ENCODE data around the gene UBAP1L. TPM values are rescaled to one million over a fixed set of nuclear protein-coding genes. Genes with fewer than 3 reads are reported as not detected.
A peak's percentile ranks its signal among the peaks of the same experiment; 100 is the strongest.
"Not testable (repeated sequence)": the region's sequence is repeated elsewhere in the genome, so short reads cannot be mapped to it uniquely, and the experiment has no call there.

Gene UBAP1L
- total RNA-seq, 1 donor, result 1.6 TPM

DNA sequence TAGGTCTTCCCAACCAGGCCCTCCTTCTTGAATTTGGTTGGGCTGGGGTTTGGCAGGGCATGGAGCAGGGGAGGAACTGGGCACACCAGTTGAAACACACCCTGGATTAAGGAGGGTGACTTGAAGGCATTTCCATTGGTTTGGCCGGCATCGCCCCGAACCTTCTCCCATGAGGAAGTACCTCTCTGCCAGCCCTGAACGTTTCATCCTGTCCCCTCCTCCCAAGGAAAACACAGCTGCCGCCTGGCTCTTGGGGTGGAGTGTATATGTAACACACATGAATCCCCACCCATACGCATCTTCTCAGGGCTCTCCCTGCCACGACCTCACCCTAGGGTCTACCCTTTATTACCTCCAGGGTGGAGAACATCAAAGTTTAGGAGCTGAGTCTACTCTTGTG, 14.6 kb downstream of the UBAP1L start:
- no peak for DNase-seq (ENCODE audit: low read depth in 2 of 3, low spot score in 2 of 3)

DNA sequence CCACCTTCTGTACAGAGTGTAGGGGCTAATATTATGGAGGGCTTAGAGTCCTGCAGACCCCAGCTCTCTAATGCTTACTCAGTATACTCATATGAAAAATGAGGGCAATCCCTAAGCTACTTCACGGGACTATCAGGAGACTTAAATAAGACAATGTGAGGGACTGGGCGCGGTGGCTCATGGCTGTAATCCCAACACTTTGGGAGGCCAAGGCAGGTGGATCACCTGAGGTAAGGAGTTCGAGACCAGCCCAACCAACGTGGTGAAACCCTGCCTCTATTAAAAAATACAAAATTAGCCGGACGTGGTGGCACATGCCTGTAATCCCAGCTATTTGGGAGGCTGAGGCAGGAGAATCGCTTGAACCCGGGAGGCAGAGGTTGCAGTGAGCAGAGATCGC, 15.2 kb downstream of the UBAP1L start:
- DNase-seq (ENCODE audit: low read depth in 2 of 3, low spot score in 2 of 3), result not testable (repeated sequence)

DNA sequence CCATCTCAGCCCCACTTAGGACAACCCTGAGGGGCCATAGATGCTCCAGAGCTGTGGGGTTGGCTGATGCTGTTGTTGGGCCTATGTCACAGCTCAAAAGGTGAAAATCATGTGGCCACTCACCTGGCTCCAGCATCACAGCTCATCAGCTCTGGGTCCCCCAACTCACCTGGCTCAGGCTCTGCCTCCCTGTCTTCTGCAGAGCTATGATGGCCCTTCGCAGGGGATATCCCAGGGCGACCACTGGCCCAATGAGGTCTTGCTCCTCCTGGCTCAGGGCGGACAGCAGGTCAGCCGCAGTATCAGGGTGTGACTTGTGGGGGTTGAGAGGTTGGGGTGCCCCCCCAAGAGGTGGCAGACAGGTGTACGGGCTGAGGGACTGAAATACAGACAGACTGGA, 15.7 kb downstream of the UBAP1L start:
- DNase-seq (ENCODE audit: low read depth in 2 of 3, low spot score in 2 of 3), result no peak

DNA sequence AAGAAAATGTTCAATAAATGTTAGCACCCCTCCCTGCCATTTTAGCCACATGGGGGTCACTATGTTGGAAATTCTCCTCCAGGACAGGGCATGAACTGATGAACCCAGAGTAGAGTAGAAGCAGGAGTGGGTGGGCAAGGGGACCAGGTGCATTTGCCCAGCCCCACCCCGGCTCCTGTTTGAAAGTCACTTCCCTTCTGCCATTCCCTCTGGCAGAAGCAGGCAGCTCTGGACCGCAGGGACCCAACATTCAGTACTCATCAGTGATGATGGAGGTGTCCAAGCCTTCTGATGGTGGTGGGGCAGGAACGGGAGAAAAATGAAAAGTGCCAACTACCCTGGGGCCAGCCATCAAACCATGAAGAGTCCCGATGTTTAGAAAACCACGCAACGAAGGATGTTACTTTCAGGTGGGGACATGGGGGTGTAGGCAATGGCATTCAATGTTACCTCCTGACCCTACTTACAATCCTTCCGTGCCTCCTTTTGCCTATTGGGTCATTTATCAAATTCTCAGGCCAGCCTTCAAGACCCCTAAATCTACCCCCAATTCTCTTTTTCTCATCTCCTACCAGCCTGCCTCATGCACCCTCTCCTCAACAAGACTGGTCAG, 17.2 kb downstream of the UBAP1L start:
- DNase-seq (ENCODE audit: low read depth in 2 of 3, low spot score in 2 of 3), result no peak

DNA sequence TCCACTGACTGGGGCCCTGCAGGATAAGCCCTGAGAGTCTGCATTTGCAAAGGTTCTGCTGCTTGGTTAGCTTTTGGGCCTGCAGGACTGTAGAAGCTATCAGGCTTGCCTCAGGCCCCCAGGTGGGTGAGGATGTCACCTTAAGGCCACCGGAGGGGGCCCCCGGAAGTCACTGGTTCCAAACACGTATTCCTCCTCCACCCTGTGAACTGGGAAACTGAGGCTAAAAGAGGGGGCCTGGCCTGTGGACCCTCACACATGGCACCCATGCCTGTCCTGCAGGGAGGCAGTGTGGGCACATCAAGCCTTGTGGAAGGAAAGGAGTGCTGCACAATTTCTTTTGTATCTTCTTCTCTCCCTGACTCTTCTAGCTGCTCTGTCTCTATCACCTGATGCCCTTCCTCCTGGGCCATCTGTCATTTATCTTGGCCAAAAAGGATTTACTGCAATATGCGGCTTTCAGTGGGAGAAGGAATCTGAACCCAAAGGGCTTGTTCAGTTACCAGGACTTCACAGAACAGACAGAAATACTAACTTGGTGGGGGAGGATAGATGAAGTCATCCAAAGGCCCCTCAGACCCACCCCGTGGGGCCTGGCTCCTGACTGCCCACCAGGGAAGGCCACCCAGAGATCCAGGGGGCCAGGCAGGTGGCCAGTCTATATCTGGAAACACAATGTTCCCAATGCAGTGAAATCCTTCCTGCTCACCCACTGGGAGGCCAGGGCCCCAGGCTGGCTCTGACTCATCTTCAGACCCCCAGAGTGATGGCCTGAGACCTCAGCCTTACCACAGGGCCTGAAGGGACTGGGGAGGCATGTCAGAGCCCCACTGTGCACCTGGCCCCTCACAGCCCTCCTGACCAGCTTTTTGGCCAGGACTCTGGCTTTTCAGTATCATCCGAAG, 18.3 kb downstream of the UBAP1L start:
- no peak for DNase-seq (ENCODE audit: low read depth in 2 of 3, low spot score in 2 of 3)

DNA sequence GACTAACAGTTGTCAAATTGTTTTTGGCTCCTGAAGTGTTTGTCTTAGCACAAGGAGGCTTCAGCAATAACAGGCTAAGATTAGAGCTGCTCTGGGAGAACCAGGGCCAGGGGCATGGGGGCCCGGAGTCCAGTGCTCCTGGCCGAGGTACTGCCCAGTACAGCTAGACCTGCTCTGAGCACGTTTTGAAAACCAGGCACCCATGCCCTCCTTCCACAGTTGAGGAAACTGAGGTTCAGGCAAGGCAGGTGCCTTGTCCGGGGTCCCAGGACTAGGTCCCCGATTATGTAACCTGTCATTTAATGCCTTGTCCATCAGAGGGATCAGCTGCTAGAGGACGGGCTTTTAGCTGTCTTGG, 19.3 kb downstream of the UBAP1L start:
- no peak for DNase-seq (ENCODE audit: low read depth in 2 of 3, low spot score in 2 of 3)

DNA sequence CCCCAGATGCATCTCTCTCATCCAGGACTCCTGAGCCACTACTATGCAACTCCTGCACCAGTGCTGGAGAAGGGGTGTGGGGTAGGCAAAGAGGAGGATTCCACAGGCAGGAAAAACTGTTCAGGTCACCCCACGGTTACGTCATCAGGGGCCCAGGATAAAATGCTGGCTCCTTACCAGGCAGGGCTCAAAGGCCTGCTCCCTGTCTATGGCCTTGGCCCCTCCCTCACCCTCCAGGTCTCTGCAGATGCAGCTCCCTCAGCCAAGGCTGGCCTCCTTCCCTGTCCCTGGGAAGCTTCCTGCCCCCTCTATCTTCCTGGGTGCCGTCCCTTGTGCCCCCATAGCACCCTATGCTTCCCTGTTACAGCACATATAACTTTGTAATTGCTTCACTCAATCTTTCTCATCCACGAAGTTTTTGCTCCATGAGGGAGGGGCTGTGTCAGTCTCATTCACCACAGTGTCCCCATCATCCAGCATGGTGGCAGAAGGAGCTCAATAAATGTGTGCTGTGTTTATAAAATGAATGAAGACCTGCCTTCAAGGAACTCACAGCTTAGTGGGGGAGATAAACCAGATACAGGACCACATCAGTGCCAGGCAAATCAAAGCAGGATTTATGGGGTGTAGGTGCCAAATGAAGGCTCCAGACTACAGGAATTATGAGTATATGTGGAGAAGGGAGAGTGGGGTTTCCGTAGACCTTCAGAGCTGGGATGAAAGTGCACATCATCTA, 19.8 kb downstream of the UBAP1L start:
- DNase-seq (ENCODE audit: low read depth in 2 of 3, low spot score in 2 of 3), result no peak

DNA sequence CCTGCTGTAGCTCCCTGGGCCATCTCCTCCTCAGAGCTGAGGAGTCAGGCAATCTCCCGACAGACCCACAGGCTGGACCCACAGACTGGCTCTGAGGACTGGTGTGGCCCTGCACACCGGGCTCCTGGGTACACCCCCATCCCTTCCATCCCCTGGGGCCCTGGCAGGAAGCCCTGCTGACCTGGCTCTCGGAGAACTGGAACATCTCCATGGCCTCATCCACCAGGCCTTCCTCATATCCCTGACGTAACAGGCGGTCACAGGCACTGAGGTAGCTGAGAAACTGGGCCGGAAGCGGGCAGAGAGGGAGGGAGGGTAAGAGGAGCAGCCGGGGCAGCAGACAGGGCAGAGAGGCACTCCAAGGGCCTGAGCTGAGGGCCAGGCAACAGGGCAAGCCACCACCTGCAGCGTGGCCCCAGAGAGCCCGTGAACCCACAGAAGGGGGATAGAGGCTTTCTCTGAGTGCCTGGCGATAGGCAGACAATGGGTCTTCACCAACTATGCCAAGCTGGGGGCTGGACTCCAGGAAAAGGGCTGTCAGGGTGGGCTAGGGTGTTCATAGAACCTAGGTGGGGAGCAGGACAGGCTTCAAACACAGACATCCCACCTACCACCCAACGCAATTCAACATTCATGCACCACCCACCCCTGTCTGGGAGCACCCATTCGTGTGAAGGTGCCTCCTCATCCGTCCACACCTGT, 20.6 kb downstream of the UBAP1L start:
- no peak for DNase-seq (ENCODE audit: low read depth in 2 of 3, low spot score in 2 of 3)

DNA sequence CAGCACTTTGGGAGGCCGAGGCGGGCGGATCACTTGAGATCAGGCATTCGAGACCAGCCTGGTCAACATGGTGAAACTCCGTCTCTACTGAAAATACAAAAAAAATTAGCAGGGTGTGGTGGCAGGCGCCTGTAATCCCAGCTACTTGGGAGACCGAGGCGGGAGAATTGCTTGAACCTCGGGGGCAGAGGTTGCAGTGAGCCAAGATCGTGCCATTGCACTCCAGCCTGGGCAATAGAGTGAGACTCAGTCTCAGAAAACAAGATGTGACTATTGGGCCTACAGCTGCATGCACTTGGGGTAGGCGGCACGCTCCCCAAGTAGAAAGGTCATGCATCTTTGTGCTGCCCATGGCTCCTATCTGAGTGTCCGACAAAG, 21.2 kb downstream of the UBAP1L start:
- DNase-seq (ENCODE audit: low read depth in 2 of 3, low spot score in 2 of 3), result not testable (repeated sequence)

DNA sequence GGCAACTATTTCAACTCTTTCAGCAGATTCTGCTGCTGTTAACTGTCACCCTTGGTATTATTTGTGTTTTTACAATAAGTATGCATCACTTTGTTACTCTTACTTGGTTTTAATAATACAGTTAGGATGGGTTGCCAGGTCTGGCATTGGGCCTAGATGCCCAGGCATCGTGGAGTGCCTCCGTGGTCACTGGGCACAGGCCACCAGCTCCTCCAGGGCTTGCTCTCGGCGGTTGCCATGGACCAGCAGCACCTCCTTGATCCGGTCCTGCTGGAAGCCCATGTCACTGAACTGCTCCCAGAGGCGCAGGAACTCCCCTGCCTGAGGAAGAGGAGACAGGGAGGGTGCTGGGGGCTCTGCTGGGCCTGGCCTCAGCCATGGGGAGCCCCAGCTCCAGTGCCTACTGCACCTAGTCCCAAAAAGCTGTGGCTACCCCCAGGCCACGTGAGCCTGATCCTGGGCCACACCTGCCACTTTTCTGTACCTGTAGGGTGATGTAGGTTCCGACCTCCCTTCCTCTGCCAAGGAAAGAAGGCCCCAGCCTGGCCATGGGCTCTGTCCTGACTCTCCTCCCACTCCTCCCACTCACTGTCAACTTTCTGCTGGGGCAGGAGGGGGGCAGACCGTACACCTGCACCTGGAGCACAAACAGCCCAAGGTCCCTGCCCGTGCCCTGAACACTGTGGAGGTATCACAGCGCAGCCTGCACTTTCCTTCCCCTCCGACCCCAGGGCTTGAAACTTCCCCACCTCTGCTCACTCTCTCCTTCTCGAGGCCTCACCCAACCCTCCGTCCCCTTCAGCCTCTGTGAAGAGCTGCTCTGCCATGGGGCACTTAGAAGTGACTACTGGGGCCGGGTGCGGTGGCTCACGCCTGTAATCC, 21.8 kb downstream of the UBAP1L start:
- no peak for DNase-seq (ENCODE audit: low read depth in 2 of 3, low spot score in 2 of 3)

DNA sequence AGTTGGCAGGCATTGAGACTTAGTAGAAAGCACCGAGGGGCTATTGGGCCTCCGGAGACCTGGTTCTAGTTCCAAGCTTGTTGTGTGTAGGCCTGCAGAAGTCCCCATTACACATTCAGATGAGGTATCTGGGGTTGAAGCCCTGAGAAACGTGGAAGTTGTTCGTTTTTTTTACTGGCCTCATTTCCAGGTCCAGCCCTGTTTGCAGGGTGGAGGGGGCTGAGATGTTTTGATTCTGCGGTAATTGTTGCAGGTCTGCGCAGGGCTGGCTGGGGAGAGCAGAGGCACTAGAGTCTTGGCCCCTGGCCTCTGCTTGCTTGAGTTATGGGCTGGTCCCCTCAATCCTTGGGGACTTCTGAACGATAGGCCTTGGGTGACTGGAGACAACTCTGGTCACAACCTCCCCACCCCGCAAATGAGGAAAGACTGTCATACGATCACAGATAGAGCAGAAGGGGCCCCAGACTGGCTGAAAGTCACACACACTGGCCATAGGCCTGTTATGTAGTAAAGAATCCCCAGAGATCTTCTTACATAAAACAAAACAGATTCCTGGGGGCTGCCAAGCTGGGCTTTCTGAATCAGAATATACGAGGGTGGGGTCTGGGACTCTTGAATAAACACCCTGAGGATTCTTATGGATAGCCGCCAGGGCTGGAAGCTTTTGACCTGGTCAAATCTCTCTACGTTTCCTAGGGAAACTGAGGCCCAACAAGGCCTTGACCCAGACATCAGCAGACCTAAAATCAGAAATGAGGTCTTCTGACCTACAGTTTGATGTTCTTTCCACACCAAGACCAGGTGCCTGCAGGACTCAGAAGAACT, 22.8 kb downstream of the UBAP1L start:
- DNase-seq (ENCODE audit: low read depth in 2 of 3, low spot score in 2 of 3), result no peak

DNA sequence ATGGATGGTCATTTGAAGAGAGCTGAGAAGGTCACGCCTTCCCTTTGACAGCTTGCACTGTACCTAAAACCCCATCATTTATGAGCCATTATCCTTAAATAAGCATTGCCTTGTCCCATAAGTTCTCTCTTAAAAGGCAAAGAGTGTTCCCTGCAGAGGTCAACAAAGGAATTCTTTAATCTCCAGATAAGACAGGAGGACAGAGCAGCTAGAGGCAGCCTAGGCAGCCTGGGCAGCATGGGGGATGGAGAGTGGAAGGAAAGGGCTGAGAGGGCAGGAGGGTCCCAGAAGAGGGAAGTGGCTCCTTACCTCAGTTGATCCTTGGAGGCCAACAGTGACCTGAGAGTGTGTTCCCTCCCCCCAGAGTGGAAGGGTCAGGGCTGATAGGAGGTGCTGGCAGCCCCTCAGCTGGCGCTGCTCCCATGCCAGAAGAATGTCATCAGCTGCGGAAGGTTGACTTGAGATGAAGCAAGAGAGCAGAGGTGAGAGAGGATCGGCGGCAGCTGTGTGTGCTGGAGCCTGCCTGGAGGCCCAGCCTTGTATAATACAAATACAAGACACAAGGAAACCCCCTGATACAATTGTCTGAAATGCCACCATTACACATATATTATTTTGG, 25.7 kb downstream of the UBAP1L start:
- no peak for DNase-seq (ENCODE audit: low read depth in 2 of 3, low spot score in 2 of 3)

DNA sequence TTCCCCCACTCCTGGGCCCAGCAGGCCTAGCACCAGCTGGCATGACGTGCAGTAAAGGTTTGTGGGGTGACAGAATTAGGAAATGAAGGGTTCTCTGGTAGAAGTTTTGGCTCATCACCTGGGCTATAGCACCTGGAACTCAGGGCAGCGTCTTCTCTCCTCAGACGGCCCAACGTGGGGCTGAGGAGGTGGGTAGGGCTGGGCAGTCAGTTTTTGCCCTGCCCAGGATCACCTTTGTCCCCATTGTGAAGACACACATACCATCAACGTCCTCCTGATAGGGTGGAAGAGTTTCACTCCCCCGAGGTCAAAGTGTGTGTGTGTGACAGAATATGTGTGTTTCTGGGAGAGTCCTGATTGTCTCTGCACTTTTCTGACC, 26.4 kb downstream of the UBAP1L start:
- no peak for DNase-seq (ENCODE audit: low read depth in 2 of 3, low spot score in 2 of 3)

DNA sequence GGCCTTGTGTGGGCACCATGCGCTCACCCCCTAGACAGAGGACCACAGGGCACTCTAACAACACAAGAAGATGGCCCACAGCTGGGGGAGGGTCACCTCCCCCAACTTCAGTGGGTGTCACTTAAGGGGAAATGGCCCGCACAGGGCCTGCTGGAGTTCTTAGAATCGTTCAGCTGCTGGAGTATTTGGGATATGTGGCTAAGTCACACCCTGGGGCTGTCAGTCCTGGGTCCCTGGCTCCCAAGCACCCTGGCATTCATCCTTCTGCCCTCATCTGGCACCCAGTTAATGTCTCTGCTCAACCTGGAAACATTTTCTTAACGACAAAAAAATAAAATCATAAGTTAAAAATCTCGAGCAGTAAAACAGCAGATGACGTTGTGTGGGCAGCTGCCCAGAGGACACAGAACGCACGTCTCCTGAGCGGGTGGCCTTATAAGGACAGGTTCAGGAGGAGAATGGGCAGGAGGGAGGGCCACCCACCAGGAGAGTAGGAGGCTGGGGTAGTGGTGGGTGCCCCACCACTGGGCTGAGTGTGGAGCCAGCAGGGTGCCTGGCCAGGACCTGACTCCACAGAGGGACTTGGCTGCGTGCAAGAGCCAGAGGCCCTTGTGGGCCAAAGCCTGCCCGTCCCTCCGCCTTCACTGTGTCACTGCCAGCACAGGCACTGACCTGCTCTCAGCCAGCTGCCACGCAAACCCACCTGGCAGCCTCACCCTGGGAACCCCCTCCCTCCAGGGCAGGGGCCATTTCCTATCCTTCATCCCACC, 26.9 kb downstream of the UBAP1L start:
- DNase-seq (ENCODE audit: low read depth in 2 of 3, low spot score in 2 of 3), result no peak

DNA sequence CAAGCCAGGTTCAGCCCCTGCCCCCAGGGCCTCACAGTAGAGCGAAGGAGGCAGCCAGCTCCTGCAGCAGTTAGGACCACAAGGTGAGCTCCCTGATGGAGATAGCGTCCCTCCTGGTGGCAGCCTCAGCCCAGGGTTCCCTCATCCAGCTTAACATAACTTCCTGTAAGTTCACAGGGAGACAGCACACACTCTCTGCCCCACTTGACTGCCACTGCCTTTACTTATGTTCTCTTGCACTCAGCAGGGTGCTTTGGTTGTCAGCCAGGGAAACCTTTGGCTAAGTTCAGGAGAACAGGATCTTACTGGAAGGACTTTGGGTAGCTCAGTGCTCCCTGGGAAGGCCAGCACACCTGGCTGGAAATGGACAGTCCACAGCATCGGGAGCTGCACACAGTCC, 27.6 kb downstream of the UBAP1L start:
- DNase-seq (ENCODE audit: low read depth in 2 of 3, low spot score in 2 of 3), result no peak

DNA sequence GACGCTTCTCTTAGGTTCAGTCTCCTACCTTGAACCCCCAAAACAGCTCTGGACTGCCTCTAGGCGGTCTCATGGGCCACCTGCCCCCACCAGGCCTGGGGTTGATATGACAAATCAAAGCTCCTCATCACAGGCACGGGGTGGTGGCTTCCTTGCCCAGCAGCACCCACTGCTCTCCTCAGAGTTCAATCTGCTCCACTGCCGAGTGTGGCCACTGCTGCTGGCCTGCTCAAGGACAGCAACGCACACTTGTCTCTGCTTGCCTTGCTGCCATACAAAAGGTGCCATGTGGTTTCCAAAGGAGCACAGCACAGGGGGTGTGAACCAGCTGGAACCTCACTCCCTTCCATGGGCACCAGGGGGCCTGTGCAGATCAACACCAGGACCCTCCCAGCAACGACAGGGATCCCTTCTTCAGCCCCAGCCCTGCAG, 28.3 kb downstream of the UBAP1L start:
- DNase-seq (ENCODE audit: low read depth in 2 of 3, low spot score in 2 of 3), result no peak

DNA sequence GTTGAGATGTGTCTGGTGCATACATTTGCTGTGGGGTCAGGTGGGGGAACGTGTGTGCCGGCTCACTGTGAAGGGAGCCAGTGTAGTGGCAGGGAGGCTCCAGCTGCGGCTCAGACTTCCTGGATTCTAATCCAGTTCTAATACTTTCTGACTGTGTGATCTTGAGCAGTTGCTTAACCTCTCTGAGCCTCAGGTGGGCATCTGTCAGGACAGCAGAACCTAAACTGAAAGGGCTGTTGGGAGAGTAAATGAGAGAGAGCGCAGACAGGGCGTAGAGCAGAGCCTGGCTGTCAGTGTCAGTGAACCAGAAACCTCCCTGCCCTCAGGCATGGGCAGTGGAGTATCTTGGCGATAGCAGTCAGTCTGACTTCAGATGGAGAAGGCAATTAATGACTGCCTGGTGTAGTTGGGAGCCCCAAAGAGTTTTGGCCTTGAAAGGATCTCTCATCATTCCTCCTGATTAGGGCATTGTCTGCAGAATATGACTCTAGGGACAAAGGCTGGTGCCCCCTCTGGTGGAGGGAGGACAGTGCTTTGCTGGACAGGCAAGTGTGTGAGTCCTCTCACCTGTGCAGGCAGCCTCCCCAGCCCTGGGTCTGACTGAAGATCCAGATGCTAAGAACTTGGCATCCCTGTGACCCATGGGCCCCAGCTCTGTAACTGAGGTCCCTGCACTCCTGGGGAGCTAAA, 28.9 kb downstream of the UBAP1L start:
- DNase-seq (ENCODE audit: low read depth in 2 of 3, low spot score in 2 of 3), result peak in 1 of 3 donors; percentile 54
